ENCODE data around the gene WDR76.

- TF ChIP-seq, protein P1, sequence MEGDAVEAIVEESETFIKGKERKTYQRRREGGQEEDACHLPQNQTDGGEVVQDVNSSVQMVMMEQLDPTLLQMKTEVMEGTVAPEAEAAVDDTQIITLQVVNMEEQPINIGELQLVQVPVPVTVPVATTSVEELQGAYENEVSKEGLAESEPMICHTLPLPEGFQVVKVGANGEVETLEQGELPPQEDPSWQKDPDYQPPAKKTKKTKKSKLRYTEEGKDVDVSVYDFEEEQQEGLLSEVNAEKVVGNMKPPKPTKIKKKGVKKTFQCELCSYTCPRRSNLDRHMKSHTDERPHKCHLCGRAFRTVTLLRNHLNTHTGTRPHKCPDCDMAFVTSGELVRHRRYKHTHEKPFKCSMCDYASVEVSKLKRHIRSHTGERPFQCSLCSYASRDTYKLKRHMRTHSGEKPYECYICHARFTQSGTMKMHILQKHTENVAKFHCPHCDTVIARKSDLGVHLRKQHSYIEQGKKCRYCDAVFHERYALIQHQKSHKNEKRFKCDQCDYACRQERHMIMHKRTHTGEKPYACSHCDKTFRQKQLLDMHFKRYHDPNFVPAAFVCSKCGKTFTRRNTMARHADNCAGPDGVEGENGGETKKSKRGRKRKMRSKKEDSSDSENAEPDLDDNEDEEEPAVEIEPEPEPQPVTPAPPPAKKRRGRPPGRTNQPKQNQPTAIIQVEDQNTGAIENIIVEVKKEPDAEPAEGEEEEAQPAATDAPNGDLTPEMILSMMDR (IDR thresholded peaks at IDR 0.05 in 8 of 11, conservative IDR thresholded peaks at IDR 0.05 in 3 of 11), result no peak
- TF ChIP-seq POLR2A (IDR thresholded peaks at IDR 0.05), result no peak
- no peak for TF ChIP-seq POLR2AphosphoS5 (IDR thresholded peaks at IDR 0.05)
Observed at GRCh38 chr15:43889042-43889441, 62.2 kb downstream of the WDR76 start.

Measured in spleen (tissue), 7 donors.